Measurements from ENCODE around the gene KCNK17.

Gene KCNK17

DNA sequence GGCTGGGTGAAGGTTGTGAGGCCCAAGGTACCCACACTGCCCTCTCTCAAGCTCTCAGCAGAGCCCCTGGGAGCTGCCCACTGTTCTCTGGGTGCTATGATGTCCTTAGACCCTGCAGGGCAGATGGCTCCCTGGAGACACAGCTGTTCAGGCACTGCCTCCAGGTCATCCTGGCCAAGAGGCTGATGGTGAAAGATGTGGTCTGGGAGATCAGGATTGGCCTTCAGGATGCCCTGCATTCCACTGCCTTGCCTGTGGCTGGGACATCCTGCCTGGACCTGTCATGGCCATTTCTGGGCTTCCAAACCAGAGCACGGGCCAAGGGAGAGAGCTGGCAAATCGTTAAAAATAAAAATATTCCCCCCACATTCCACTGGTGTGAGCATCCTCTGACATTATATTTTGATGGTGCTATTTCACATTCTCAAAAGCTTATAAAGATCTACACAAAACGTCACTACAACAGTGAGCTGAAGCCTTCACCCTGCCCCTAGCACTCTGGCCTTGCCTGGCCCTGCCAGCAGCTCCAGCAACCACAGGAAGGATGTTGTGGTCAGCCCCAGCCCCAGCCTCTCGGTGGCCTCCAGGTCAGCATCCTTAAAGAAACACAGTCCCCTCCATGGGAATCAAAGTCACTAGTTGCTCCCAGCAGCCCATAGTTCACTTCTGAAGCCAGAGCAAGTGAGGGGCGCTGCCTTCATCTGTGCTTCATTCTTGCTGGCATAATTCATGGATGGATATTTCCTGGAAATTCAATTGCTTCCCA, 21.7 kb upstream of the KCNK17 start:
- no peak for DNase-seq (ENCODE audit: low spot score)

DNA sequence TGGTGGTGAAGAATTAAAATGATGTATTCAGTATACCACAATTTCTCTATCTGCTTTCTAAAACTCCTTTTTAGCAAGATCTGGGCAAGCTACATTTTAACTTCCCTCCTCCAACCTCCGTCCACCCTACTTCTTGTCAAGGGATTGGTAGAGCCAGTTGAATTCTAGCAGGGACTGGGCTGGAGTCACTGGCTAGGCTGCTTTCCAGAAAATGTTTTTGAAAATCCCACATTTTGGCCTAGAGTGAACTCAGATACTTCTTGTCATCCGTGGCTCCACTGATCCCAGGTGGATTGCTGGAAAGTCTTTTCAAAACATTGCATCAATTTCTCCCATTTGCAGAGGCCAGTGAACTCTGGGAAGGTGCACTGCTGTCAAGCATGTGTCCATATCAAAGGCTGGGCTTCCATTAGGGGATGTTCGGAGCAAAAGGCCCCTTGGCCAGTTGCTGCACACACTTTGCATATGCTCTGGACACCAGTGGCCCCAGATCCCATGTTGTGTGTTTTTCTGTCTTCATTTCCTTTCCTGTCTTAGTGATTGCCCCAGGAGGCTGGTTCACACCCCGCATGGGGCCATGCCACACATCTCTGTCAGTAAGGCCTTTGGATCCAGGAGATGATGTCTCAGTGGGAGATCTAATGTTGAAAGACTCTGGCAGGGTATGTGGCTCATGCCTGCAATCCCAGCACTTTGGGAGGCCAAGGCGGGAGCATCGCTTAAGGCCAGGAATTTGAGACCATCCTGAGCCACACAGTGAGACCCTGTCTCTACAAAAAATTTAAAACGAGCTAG, 19.6 kb upstream of the KCNK17 start:
- no peak for DNase-seq (ENCODE audit: low spot score)

DNA sequence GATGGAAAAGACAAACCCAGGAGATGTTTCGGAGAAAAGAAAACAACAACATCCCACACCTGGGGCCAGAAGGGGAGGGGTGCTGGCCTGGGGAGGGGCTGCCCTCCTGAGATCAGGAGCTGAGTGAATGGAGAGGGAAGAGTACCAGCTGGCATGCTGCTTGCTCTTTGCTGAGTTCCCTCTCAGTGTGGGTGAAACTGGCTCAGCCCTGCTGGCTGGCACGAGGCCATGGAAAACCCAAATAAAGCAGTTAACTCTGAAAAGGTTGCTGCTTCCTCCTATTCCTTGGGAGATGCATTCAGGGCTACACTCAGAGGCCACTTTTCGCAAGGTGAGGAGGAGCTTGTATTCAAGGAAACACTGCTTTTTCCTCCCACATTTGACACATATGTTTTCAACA, 16.3 kb upstream of the KCNK17 start:
- DNase-seq (ENCODE audit: low spot score) = no peak

DNA sequence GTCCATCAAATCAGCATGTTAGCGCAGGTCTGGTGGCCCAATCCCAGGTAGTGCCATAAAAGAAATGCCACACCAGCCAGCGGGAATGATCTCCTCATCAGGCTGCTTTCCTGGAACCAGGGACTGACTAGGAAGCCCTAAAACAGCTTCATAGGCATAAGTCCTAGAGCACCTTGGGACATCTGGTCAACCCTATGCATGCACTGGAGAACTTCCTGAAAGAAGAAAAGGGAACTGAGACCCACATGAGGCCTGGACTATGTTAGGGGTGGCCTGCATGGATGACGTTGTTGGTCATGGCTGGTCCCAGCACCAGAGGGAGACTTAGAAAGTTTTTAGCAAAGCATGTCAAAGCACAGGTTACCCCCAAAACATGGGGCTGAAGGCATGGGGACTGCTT, 15.8 kb upstream of the KCNK17 start:
- no peak for DNase-seq (ENCODE audit: low spot score)

DNA sequence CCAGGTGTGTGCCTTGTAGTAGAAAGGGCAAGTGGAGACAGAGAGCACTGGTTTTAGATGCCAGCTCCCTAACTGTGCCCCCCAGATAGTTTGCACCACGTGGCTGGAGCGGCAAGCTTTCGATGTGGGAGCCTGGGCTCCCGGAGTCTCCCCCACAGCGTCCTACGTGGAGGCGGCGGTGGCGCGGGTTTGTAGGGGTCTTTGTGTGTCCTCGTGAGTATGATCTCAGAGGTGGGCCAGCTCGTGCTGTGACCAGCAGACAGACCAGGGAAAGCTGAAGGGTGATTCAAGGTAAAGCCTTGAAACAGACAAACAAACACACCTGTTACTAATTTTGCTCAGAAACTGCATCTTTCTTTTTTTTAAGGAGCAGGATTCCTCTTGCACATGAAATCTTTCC, 13.8 kb upstream of the KCNK17 start:
- DNase-seq (ENCODE audit: low spot score) = no peak

DNA sequence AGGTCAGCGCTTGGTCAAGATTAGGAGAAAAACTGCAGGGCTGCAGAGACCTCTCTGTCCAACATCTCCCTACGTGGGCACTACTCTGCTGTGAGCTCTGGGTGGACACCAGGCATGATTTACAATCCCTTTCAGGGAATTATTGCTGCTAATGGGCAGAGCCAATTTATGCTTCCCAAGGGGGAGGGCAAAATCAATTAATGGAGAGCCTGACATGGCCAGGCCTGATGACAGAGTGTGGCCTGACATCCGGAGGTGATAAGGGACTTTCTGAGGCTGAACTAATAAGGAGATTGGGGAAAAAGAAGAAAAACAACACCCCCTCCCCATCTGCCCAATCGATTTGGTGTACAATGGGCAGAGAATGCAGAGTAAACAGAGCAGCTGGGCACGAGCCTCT, 13.3 kb upstream of the KCNK17 start:
- DNase-seq (ENCODE audit: low spot score) = no peak

DNA sequence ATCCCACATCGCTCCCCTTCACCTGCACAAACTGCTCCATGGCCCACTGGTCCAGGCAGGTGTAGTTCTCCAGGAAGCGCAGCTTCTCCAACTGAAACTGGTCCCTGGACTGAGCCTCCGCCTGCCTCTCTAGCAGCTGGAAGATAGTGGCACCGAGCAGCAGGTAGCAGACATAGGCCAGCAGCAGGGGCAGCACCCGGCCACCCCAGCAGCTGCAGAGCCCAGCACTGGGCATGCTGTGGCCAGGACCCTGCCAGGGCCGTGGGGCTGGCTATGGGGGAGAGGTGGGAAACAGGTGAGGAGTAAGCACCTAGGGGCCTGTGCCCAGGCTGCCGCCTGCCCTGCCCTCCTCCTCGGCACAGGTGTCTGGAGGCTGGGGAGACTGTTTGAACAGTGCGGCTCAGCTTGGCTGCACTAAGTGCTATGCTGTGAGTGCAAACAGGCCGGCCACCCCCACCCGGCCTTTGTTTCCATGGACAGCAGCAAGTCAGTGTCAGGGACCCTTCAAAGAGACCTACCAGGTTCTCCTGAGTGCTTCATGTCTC, 8.2 kb upstream of the KCNK17 start, which contains the start of gene KCNK16:
KCNK16 (minus strand) TSS at position 397 of the 545 bp plus-strand sequence; CDS start at position 235, 162 bp downstream.
- no peak for DNase-seq (ENCODE audit: low spot score)

DNA sequence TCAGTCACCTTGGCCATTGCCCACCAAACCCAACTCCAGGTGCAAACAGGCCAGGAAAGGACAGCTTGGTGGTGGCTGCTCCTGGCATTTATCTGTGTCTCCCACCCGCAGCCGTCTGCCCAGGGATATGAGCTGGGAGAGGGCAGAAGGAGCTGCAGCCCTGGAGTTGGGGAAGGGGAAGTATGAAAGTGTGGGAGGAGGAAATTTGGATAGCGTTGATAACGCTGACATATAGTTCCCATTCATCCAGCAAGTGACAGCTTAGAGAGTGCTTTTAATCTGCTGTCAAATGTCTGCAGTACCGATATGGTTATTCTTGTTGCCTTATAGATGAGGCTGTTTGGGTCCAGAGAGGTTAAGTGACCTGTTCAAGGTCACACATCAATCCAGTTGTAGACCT, 7.5 kb upstream of the KCNK17 start:
- no peak for DNase-seq (ENCODE audit: low spot score)

DNA sequence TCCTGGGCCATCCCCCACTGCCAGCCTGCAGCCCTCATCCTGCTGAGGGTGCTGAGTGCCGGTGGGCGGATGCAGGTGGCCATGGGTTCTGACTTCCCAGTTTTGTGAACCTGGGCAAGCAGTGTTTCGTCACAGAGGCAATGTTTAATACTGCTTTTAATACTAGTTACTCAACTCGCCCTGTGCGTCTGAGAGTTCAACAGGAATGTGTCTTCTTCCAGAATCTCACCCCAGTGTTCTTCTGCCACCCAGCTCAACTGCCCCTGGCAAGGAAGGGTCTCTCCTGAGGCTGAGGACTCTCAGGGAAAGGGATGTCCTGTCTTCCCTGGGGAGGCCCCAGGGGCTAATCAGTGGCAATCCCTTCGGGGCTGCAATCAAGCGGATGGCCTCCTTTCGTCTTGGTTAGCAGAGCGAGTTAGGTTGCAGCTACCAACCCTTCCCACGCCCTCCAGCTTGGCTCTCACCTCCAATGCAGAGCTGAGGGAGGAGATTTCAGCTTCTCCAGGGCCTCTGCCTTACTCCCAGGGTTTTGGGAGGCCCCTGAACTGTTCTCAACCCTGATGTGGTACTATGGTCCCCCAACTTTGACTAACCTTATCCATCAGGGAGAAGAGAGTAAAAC, 6.3 kb upstream of the KCNK17 start:
- no peak for DNase-seq (ENCODE audit: low spot score)

DNA sequence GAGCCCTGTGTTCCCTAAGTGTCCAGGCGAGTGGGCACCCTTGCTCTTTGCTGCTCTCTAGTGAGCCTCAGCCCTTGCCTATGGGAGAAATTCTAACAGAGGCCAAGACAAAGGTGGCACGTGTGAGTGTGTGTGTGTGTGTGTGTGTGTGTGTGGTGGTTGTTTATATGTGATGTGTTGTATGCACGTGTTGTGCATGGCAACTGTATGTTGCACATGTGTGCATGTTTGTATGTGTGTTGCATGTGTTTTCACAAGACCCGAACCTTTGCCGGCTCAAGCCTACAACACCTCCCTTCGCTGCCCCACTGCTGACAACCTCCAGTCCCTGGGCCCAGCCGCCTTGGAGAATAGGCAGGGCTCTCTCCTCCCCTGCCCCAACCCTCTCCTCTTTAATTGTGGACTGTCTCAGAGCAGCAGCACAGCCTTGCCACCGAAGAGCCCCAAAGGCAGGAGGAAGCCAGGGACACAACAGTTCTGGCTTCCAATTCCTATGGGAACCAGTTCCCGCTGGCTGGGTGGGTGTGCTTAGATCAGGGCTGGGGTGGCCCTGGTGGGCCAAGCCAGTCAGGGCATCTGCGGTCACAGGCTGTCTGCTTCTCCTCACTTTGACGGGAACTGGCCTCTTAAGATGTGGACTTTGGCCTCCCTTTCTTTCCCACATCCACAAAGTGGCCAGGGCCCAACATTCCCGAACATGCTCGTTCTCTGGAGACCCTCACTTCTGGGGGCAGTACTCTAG, 5.6 kb upstream of the KCNK17 start:
- DNase-seq (ENCODE audit: low spot score) = no peak

DNA sequence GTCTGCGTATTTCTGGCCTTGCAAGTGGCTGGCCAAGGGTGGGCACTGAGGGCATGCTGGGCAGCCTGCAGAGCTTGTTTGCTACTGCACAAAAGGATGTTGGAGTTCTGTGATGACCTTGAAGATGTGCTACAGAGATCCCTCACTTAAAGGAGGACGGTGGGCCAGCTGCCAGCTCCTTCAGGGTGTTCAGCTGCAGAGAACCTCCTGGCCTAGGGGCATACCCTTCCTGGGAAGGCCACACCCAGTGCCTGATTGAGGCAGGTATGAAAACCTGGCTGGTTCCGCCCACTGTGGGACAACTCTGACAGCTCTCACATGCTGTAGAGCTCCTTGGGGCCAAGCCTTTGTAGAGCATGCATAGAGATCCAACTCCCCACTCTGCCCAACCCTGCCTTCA, 3.0 kb upstream of the KCNK17 start:
- no peak for DNase-seq (ENCODE audit: low spot score)

DNA sequence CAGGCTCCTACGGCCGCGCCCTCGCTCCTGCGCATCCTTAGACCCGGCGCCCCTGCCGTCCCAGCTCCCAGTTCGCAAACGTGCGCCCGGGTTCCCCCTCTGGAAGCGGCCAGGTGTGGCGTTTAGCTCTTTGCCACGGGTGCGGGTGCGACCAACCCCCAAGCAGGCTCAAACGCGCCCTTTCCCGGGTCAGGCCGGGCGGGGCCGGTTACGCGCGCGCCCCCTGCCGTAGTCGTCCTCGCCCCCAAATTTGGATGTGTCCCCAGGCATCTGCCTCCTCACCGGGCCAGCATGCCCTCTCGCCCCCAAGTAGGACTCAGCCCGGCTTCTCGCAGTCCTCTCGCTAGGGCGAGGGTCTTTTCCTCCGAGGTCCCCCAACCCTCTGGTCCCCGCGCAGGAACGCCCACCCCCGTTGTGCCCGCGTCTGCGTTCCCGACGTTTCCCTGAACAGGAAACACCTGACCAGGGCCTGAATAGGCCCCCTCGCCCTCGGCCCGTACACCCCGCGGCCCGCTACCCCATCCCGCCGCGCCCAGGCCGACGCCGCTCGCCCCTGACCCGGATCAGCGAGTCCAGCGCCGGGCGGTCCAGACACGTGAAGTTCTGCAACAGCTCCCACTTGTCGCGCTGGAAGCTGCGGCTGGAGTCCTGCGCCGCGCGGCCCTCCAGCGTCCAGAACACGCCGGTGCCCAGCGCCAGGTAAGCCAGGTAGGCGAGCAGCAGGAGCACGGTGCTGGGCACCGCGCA, 520 bp downstream of the KCNK17 start:
- no peak for DNase-seq (ENCODE audit: low spot score)

DNA sequence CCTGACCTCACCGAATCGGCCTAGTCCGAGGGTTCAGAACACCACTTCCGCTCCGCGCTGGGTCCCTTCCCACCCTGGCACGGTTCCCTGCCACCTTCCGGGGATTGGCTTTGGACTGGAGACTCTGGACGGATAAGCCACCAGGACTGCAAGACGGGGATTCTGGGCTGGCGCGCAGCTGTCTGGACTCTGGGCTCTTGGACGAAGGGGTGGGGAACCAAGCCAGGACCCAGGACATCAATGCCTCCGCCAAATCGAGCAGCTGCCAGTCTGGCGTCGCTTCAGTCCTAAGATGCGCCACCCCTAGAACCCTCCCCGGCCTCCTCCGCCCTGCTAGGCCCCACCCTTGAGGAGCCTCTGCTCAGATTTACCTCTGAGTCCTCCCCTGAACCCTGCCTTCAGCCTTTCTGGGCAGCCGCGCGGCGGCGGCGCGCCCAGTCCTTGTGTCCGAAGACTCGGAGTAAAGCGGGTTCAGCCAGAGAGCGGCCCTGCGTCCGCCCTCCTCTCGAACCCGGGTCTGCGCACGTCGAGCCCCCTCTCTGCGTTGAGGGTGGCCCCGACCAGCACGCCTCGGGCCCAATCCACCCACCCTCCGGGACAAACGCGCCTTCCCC, 1.2 kb downstream of the KCNK17 start:
- no peak for DNase-seq (ENCODE audit: low spot score)

DNA sequence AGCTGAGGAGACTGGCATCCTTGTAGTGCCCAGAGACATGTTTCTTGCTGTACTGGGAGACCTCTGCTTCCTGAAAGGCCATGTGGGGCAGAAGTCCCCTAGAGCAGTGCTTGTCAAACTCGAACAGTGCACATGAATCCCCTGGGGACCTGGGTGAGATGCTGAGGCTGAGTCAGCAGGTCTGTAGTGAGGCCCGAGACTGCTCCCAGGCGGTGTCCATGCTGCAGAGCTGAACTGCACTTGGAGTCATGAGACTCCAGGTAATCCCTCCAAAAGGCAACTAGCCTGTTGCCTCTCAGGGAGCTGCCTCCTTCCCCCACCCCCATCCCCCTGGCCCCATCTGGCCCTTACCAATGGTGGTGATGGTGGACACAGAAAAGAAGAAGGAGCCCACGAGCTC, 3.7 kb downstream of the KCNK17 start:
- no peak for DNase-seq (ENCODE audit: low spot score)

DNA sequence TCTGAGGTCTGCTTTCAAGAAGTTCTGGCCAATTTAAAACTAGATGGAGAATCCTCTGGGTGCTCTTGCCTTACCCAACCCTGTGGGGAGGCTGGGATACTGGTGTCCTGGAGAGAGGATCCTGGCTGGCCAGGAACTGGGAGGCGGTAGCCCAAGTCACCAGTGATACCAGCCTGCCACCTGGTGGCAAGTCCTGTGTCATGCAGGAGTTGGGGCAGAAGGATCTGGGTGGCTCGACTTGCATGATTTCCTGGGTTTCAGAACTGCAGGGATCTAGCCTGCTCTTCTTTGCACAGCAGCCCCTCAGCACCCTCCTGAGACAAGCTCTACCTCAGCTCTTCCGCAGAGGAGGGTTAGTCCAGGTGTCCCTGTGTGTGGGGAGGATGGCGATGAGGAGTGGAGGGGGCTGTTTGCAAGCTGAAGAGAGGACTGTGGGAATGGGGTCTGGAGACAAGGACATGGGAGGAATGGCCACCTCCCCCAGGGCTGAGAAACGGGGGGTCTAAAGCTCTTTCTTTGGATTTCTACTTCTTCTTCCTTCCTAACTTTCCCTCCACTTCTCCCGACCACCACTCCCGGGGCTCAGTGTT, 4.2 kb downstream of the KCNK17 start:
- DNase-seq (ENCODE audit: low spot score) = peak; percentile 52

DNA sequence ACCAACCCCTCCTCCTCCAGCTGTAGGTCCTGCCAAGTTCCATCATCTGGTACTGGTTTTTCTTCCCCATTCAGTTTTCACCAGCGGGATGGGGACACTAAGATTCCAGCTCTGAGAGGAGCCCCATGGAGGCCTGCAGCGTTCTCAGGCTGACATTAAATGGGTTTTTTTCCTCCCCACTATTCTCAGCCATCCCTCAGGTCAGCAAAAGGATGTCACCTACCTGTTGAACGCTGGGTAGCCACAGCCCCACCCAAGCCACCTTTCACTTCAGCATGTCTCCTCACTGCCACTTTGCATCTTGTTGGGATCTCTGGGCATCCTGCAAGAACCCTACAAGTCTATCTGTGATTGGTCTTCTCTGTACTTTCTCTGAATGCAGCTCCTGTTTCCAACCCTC, 6.8 kb downstream of the KCNK17 start:
- no peak for DNase-seq (ENCODE audit: low spot score)

DNA sequence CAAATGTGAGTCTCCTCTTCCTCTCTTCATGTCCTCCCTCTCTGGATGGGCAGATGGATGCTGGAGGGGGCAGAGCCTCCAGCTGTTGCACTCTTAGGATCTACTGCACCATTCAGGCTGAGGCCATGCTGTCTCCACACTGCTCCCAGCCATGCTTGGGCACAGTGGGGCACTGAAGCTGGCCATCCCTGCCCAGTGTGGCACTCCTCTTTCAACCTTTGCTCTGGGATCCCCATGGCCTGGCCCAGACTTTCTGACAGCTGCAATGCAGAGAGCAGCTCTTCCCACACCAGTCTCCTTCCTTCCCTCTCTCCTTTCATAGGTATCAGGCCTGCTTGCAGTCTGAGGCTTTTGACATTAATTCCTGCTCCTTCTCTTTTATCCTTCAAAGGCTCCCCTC, 9.3 kb downstream of the KCNK17 start:
- no peak for DNase-seq (ENCODE audit: low spot score)

DNA sequence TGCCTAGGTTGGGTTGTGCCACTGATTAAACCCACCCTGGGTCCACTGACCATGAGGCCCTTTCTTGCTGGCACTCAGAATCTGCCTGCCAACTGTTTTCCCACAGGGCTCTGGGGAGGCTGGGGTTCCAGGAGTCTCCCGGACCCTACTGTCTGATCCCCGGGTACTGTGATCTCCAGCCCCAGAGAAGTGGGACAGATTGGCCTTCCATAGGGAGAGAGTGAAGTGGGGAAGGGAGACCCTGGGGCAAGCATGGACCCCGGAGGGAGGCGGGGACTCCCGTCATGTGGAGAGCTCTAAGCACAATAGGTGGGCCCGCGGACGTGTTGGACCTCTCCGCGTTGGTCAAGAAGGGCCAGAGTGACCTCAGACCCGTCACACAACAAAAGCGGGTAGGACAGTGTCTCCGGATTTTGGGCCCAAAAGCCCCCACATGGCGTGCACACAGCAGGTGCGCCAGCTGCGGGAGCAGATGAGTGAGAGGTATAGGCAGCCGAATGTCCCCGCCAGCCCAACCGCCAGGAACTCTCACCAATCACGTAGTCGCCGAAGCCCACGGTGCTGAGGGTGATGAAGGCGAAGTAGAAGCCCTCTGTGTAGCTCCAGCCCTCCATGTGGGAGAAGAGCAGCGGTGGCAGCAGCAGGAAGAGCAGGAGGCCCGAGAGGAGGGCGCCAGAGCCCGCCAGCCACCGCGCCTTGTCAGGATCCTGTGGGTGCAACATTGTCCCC, 10.6 kb downstream of the KCNK17 start:
- DNase-seq (ENCODE audit: low spot score) = no peak

DNA sequence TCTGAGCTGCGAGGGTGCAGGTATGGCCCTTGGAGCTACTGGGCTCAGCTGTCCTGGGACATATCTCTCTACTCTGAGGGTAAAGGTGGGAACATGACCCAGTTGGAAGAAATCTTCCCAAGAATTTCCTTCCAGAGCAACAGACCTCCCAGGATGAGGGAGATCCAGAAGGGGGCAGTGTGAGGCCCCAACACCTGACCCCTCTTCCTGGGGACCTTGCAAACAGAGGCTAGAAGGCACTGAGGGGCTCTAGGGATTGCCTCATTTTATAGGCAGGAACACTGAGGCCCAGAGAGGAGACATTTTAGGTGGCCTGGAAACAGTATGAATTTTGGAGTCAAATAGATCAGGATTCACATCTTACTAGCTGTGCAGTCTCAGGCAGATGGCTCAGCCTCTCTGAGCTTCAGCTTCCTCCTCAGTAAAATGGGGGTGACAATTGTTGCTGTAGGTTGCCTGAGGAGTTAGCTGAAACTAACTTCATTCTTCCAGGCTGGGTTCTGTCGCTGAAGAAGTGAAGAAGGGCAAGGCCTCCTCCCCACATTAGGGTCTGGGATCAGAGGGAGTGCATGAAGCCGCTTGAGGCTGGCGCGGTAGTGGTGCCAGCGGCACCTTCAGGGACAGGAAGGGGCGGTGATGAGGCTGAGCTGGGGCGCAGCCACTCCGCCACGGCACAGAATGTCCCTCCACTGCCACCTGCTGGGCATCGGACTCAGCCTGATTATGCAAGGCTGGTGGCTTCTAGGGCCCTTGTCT, 11.4 kb downstream of the KCNK17 start:
- peak; percentile 58 for DNase-seq (ENCODE audit: low spot score)

Measured in globus pallidus (tissue), 1 donor.